GM18505 (cell line): ENCODE measurements around the gene CAMKV.
"Not testable (repeated sequence)": the region's sequence is repeated elsewhere in the genome, so short reads cannot be mapped to it uniquely, and the experiment has no call there.

ENCODE experiments used
- ATAC-seq: cut with Tn5 transposase; IDR thresholded peaks from one replicate; pipeline ENCODE4 v1.9.1; 2021; ENCODE audit not compliant: unreplicated experiment
- POLR2A ChIP-seq: IDR thresholded peaks from 4 replicates; pipeline ENCODE4 v1.6.1; 2011; ENCODE audit warnings: borderline replicate concordance; ENCODE audit not compliant: insufficient read depth, insufficient read length; ENCODE audit errors: extremely low read depth

Gene CAMKV

DNA sequence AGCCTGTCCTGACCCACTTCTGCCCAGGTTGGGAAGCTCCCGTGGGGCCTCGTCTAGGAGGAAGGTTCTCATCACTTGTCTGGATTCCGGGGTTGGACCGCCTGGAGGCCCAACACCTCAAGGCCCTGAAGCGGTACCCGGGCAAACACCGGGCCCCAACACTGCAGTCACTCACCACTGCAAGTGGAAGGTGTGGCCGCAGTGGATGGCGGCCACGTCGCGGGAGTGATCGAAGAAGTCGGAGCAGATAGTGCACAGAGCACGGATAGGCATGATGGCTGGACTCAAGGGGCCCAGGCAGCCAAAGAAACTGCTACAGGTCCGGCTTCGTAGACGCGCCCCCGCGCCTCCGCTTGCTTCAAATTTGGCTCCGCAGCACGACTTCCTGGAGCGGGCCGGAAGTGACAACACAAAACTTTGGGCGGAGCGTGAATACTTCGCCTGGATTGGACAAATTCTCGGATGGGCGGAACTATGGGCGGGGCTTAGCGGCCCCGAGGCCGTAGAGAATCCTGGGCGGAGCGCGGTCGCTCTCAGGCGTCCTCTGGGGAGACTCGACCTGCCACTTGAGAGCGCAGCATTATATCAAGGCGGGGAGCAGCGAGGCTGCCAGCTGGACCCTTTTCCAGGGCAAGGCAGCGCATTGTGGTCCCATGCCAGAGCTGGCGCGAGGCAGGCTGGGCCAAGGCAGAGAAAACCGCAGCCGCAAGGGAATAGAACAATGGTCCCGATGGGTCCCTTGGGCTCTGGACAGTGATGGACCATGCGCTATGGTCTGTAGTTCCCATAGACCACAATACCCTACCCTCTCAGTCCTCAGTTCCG is 13.3 kb downstream of the CAMKV start, which contains the start of gene TRAIP:
Gene TRAIP (minus strand): TSS at position 384 of the 825 bp plus-strand sequence. CDS start 111 bp downstream, at position 273.
- peak; percentile 87 for TF ChIP-seq POLR2A
- peak; percentile 85 for ATAC-seq

DNA sequence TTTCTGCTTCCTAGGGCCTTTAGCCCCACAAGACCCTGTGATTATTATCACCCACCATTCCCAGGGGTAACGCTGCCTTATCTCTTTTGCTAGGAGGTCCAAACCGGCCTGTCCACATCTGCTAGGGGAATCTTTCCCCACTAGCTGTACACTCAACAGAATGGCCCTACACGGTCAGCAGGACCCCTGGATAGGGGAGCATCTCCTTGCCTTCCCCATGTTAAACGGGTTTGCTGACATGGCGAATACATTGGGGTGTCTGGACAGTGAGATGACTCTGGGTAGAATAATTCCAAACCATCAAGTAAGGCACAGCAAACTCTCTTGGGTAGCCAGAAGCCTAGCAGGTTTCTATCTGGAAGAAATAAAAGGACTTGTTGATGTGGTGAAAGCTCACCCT is 14.0 kb downstream of the CAMKV start:
- TF ChIP-seq POLR2A = no peak
- no peak for ATAC-seq

DNA sequence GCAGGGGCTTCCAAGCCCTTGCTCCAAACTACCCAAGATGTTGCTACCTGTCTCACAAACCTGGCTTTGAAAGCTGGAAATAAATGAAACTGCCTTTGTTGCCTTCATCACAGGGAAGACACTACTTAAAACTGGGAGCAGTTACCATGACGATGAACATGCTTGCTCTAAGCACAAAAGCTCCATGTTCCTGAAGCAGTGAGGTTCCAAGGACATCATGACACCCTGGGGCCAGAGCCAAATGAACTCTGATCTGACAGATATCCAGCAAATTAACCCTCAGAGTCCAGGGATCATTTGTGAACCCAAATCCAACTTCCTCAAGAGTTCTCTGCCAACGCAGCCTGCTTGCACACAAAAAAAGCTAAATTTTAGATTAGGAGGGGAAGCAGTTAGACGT is 24.0 kb downstream of the CAMKV start:
- no peak for ATAC-seq
- no peak for TF ChIP-seq POLR2A

DNA sequence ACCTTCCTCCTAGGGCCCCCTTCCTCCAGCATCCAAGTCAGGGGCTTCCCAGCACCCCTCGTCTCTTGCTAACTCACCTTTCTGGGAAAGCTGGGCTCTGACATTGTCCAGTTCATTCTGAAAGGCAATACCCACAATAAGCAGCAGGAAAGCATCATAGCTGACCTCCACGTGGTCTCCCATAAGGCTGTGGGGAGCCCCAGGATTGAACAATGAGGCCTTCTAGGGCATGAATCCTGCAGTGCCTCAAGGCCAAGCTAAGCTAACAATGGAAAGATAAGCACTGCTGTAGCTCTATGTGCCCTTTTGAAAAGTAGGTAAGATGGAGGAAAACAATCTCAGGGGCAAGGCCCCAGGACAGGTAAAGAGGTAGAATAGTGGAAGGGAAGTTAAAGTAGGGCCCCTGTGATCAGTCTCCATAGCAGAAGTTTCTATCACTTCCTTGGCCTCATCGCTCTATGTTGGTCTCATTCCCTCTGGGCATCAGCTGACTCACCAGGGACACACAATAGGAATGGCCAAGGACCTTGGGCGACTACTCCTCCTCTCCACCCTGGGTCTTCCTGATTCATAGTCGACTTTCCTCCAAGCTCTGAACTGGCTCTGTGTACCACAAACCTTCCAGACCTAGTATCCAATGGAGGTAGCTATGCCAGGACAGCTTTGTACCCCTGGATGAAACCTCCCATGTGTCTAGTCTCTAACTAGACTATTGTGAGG is 25.1 kb downstream of the CAMKV start:
- no peak for ATAC-seq
- TF ChIP-seq POLR2A = no peak

DNA sequence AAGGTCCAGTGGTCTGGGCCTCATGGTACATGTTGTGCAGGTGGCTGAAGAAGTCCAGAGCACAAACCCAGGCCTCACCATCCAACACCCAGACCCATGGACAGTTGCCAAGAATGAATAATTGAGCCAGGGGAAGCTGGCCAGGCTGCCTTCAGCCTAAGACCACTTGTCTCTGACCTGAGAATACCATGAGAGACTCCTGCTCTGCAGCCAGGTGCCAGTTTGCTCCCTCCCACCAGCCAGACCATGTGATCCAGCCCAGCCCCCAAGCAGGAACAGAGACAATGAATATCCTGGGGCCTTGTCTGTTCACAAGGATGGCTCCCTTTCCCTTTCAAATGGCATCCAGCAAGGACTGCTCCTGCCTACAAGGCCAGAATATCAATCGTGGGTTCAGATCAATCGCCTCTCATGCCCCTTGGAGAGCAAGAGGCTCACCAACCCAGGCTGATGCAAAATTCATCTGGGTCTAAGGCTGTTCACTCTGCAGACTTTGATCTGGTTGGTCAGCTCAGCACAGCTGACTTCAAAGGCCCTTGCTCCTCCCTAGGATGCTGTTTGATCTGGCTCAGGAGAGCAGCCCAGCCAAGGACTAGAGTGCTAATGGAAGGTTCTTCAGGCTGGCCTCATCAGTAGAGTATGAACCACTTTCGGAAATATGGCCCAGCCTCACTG is 26.7 kb downstream of the CAMKV start:
- ATAC-seq = no peak
- no peak for TF ChIP-seq POLR2A

DNA sequence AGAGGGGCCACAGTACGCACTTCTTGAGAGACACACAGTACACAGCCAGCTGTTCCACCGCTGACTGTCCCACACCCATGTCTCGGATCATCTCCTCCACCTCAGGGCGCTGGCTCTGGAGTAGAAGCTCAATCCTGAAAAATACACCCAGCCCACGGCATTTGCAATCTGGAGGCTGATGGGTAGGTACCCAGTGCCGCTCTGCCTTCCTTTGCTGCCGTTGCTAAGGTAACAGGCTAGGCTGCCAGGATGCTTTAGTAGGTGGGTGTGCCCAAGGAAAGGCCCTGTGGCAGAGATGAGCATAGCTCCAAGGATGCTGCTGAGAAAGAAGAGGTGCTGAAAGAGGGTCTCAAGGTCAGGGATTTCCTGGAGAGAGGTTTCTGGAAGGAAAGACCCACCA is 27.9 kb downstream of the CAMKV start:
- no peak for TF ChIP-seq POLR2A
- ATAC-seq = no peak

DNA sequence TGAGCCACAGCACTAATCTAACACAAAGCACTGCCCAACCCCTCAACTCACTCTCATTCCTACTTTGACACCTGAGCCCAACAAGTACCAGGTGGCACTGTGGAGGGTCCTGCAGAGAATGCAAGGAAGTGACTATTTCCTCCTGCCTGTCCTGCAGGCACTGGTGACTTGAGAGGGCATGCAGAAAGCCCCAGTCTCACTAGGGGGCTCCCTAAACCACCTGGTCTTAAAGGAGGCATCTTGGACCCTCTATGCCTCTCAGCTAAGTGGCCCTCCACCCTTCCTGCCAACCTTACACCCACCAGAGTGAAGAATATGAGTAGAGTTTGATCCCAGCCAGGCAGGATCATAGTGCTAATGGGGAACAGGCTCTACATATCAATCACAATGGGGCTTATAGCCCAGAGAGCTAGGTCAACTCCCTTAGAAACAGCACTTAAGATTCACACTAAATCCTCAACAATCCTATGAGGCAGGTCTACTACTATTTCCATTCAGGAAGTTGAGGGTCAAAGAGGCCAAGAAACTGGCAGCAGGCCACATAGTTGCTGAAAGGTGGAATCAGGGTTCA is 28.5 kb downstream of the CAMKV start:
- ATAC-seq = no peak
- TF ChIP-seq POLR2A = no peak

DNA sequence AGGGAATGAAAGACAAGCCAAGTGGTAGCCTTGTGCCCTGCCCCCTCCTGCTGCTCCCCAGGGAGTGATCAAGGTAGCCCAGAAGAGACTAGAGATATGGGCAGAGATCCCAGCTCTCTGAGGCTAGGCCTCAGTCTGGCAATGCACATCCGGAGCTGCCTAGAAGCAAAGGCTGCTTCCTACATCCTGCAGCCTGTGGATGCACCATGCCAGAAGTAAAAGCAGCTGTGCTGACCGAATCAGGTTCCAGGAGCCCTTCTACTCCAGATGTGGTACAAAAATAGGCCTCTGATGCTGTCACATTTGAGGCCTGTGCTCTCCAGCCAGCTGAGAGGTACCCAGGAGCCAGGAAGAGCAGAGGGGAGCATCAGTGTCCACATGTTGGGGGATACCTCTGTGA is 29.3 kb downstream of the CAMKV start:
- TF ChIP-seq POLR2A = no peak
- ATAC-seq = no peak

DNA sequence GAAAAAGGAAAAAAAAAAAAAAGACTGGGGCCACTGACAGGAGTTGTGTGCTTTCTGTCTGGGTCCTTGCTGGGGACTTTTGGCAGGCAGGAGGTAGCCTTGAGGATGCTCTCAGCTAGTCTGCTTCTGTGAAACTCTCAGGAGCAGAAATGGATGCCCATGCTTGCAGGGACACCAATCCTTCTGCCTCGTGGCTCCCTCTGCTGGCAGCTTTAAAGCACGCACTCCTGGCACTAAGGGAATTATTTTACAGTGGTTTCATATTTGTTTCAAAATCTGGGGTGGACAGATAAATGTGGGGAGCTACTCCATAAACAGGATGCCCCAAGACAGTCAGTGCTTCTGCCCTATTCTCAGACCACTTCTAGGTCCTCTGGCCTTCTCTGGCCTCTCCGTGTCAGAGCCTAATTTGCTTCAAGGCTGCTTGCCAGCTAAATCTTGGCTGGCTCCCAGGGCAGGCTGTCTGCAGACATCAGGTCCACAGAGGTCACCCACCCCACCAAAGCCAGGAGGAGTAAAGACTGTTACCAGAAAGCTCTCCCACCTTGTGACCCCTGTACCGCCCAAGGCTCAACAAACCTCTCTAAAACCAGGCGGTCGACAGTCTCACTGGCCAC is 30.4 kb downstream of the CAMKV start:
- ATAC-seq = no peak
- no peak for TF ChIP-seq POLR2A

DNA sequence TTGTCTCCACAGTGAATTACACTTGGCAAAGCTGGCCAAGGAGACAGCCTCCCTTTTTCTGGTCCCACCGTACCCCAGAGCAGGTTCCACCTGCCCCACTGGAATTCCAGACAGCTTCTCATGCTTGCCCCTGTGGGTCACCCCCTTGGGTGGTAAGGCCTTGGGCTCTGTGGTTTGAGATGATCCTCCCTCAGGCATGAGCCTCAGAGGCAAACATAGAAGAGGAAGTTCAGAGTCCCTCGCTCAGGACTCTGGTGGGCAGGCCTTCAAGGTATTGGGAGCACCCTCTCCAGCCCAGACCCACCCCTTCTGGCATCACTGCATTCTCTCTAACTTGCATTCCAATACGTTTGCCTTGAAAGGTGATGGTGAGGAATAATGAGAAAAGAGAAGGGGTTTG is 38.4 kb downstream of the CAMKV start:
- ATAC-seq = no peak
- TF ChIP-seq POLR2A = no peak

DNA sequence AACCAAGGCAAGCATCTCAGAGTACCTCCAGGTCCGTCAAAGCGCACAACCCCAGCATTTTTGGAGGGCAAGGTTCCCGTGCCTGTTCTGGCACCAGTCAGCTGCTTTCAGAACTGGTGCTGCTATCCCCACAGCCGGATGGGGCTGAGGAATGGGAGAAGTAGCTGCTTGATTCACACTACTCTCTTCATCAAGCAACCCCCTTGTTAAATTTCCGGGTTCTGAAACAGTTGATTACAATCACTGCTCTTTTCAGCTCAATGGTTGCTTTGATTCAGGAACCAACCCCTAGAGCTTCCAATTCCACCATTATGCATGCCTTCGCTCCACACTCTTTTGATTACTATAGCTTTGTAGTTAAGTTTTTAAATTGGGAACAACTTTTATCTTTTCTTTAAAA is 43.7 kb downstream of the CAMKV start:
- TF ChIP-seq POLR2A = no peak
- ATAC-seq = no peak

DNA sequence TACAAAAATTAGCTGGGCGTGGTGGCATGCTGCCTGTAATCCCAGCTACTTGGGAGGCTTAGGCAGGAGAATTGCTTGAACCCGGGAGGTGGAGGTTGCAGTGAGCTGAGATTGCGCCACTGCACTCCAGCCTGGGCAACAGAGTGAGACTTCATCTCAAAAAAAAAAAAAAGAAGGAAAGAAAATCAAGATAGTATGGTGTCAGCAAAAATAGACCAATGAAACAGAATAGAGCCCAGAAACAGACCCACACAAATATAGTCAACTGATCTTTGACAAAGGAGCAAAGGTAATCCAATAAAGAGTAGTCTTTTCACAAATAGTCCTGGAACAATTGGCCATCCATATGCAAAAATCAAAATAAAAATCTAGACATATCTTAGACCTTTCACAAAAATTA is 46.6 kb downstream of the CAMKV start:
- not testable (repeated sequence) for ATAC-seq

DNA sequence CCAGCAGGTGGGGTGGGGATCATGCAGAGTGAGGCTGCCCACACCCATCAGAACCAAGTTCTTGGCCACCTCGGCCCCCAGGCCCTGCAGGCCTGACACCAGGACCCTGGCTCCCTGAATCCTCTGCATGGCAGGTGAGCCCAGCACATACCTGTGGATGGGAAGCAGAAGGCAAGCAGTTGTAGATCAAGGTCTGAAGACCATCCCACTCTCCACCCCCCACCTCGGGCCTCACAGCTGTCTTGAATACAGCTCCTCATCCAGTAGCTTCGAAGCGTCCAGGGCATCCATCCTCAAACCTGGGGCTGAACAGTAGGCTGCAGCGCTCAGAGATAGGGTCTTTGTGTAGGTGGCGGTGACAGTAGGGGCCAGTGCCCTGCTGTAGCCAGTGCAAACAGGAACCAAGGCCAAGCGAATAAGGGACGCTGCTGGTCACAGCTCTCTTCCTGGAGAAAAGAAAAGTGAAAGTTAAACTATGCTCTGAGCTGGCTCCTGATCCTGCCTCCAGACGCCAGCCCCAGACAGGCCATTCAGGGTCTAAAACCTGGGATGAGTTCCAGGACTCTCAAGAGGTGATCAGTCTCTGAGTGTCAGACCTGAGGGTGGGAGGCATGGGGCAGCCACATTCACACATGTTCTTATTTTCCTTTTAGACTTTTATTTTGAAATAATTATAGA is 56.1 kb downstream of the CAMKV start, which contains the start of gene UBA7:
Gene UBA7 (minus strand): TSS at position 457 of the 678 bp plus-strand sequence. CDS start 166 bp downstream, at position 291.
- no peak for ATAC-seq
- peak; percentile 61 for TF ChIP-seq POLR2A

DNA sequence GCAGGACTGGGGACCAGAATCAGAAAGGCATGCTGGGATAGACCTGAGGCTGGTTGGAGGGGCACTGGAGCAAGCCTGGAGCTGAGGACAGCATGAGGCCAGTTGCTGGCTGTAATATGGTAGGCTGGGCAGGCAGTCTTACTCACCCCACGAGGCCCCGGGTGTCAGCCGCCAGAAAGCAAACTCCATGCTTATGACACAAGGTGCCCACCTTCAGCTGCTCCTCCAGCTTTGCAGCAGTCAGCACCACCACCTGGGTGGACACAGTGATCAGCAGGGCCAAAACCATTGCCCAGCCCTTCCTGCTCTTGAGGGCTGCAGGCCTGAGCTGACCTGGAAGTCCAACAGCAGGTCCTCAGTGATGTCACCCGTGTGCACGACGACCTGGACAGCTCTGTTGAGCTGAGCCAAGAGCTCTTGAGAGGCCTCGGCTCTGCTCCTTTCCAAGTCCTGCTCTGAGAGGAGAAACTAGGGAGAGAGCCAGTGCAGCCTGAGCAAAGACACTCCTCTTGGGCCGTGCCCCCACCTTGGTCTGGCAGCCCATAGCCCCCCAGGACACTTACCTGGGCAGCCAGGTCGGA is 56.7 kb downstream of the CAMKV start:
- ATAC-seq = no peak
- TF ChIP-seq POLR2A = no peak
